ENCODE results near the gene GSE1. TPM values are rescaled to one million over a fixed set of nuclear protein-coding genes. Genes with fewer than 3 reads are reported as not detected.
A peak's percentile ranks its signal among the peaks of the same experiment; 100 is the strongest.

GSE1 gene
- total and polyA plus RNA-seq, 2 of the 13 experiments (the other 11 are each of a cell fraction or from before 2014, with no cell fraction given) = 16.1 to 31.2 TPM

- DNase-seq (ENCODE audit: low spot score) (no peak), ATAC-seq (peak; percentile 11; the same call in 2 of the 3 replicates), FAIRE-seq (no peak)
- Histone ChIP-seq H3K4me3 (replicated peaks in 1 of 3; ENCODE audit: insufficient read depth in 1 of 3, low read depth in 2 of 3, low read length in 3 of 3) (no peak overlapping the region), H3K27ac (ENCODE audit: extremely low read length, insufficient read depth, low read length) (no peak overlapping the region), H2AFZ (ENCODE audit: low read length) (no peak overlapping the region), H3K36me3 (replicated peaks in 1 of 2; ENCODE audit: control insufficient read depth in 1 of 2, insufficient read depth in 2 of 2, low read length in 2 of 2) (peaks cover 19 to 72% of the 10 kb centered on the region in 2 experiments), H3K9ac (ENCODE audit: insufficient read depth, low read depth, low read length) (no peak overlapping the region), H3K27me3 (ENCODE audit: control insufficient read depth in 1 of 2, insufficient read depth in 2 of 2, low read length in 2 of 2) (no peaks in the 10 kb centered on the region), H4K20me1 (ENCODE audit: insufficient read depth, low read length) (no peaks in the 10 kb centered on the region; the same call in 1 of the 2 replicates), H3K9me3 (ENCODE audit: low read length) (no peaks in the 10 kb centered on the region), H3K79me2 (ENCODE audit: insufficient read depth, low read length) (peaks cover 2% of the 10 kb centered on the region), H3K4me2 (ENCODE audit: low read depth, low read length) (no peak overlapping the region), H3K4me1 (ENCODE audit: insufficient read depth, low read length) (no peaks in the 10 kb centered on the region)
- TF ChIP-seq RFX5 (IDR thresholded peaks at IDR 0.05; ENCODE audit: low read depth, low read length) (no peak), NFIB (CRISPR knock-in tag; IDR thresholded peaks at IDR 0.05; ENCODE audit: borderline replicate concordance) (no peak), POLR2AphosphoS2 (IDR thresholded peaks at IDR 0.05; ENCODE audit: low read depth, low read length) (no peak), ZSCAN12 (CRISPR knock-in tag; IDR thresholded peaks at IDR 0.05) (no peak), MAFK (conservative IDR thresholded peaks at IDR 0.05 in 1 of 2, IDR thresholded peaks at IDR 0.05 in 1 of 2; ENCODE audit: low read length in 2 of 2) (no peak), JUN (CRISPR knock-in tag; IDR thresholded peaks at IDR 0.05) (no peak), CC2D1A (CRISPR knock-in tag; IDR thresholded peaks at IDR 0.05) (no peak), ZNF225 (CRISPR knock-in tag; IDR thresholded peaks at IDR 0.05) (no peak), ARID4A (CRISPR knock-in tag; IDR thresholded peaks at IDR 0.05; ENCODE audit: borderline replicate concordance) (no peak), ZNF580 (CRISPR knock-in tag; IDR thresholded peaks at IDR 0.05; ENCODE audit: borderline replicate concordance, low read depth) (no peak), ZNF260 (CRISPR knock-in tag; IDR thresholded peaks at IDR 0.05; ENCODE audit: borderline replicate concordance, low read depth) (no peak), PLSCR1 (CRISPR knock-in tag; IDR thresholded peaks at IDR 0.05; ENCODE audit: borderline replicate concordance) (no peak), MNT (IDR thresholded peaks at IDR 0.05) (no peak)
- BruUV-seq (replicated peaks) = no TSS peak
- POLR2A ChIA-PET = no interaction called here
- in situ Hi-C loops (cut with HindIII; ENCODE audit: extremely low pct_ligation_motif_present, low pct_unique_long_range_greater_than_20kb) = no loop called here
- CTCF ChIA-PET (ENCODE audit: low intra/inter-chr PET ratio, low total read pairs) = no interaction called here
- 97% methylated on average over 6 of the region's 6 CpGs for WGBS (ENCODE audit: low lambda C conversion rate)
- intact Hi-C loops (cut with micrococcal nuclease; ENCODE audit: unreplicated experiment) = no loop called here
Measured at GRCh38 chr16:85680352-85680944, 67.3 kb downstream of the GSE1 start.
